HCT116 (cell line): ENCODE data around the gene CCT8. TPM values are rescaled to one million over a fixed set of nuclear protein-coding genes. Genes with fewer than 3 reads are reported as not detected.

Experiments used
- ATAC-seq: fragments of 200-7000 bp; cut with Tn5 transposase; 2 replicates; pipeline ENCODE4 v1.9.1; 2020; ENCODE audit warnings: mild to moderate bottlenecking, moderate library complexity
- BruUV-seq: library from RNA; stranded (reverse); fragments of 400-500 nt; replicated peaks from 2 replicates; lab custom pipeline; 2021; lab: Mats Ljungman, UMichigan
- CTCF ChIA-PET: fragments of 300-600 bp; sonication (Branson Sonifier 250); formaldehyde crosslinking; loops from one replicate; lab custom pipeline; 2021; ENCODE audit warnings: antibody characterized with exemption; lab: Charles Lee
- POLR2A ChIA-PET: fragments of 300-600, 350-600 bp; sonication (Branson Sonifier 250); formaldehyde crosslinking; loops from one replicate; lab custom pipeline; 2021; ENCODE audit warnings: antibody characterized with exemption; lab: Charles Lee
- RAD21 ChIA-PET, 2 experiments: fragments of 300-600 bp; sonication (Branson Sonifier 250); formaldehyde crosslinking; loops; one replicate each; lab custom pipeline; 2023; ENCODE audit warnings: low total read pairs in 2 of 2; ENCODE audit not compliant: uncharacterized antibody in 2 of 2, unreplicated experiment in 2 of 2, low non-redundant PET in 1 of 2; lab: Charles Lee
- DNase-seq: peaks from one replicate; pipeline ENCODE4 v3.0.0-alpha.2; 2010; ENCODE audit warnings: low read depth, low spot score
- H2AFZ ChIP-seq: fragments of 200-600 bp; shearing (Covaris generic), sonication (generic); 2 replicates; pipeline ENCODE4 v1.6.1; 2017; ENCODE audit warnings: low read depth, mixed run types, mixed read lengths, antibody characterized with exemption, low read length; ENCODE audit not compliant: poor library complexity, severe bottlenecking
- H3K27ac ChIP-seq: 2 replicates; pipeline ENCODE4 v1.5.1; 2012; ENCODE audit warnings: low read depth, low read length
- H3K27me3 ChIP-seq: fragments of 200-600 bp; sonication (generic); 2 replicates; pipeline ENCODE4 v1.6.1; 2016; ENCODE audit warnings: mixed run types, low read length, mixed read lengths; ENCODE audit not compliant: insufficient read depth
- H3K36me3 ChIP-seq, 2 experiments: fragments of 200-500 bp in 1 of 2; fragments of 200-600 bp in 1 of 2; sonication (Bioruptor generic) in 1 of 2; sonication (generic) in 1 of 2; 2 replicates each; pipeline versions ENCODE4 v1.5.1 to v1.6.1; 2014 to 2016; ENCODE audit warnings: low read length in 2 of 2, inconsistent platforms in 1 of 2, mixed read lengths in 1 of 2, mixed run types in 1 of 2; ENCODE audit not compliant: insufficient read depth in 2 of 2, control insufficient read depth in 1 of 2
- H3K4me1 ChIP-seq, 2 experiments: fragments of 200-600 bp in 1 of 2; sonication (generic) in 1 of 2; 2 replicates each; pipeline versions ENCODE4 v1.5.1 to v1.6.1; 2012 to 2017; ENCODE audit warnings: low read length in 2 of 2, inconsistent platforms in 1 of 2, mild to moderate bottlenecking in 1 of 2, mixed read lengths in 1 of 2, mixed run types in 1 of 2, moderate library complexity in 1 of 2; ENCODE audit not compliant: insufficient read depth in 2 of 2, control insufficient read depth in 1 of 2
- H3K4me2 ChIP-seq: fragments of 200-600 bp; sonication (generic); 2 replicates; pipeline ENCODE4 v1.6.1; 2017; ENCODE audit warnings: mixed run types, low read length, mixed read lengths
- H3K4me3 ChIP-seq, 2 experiments: fragments of 200-600 bp in 1 of 2; sonication (generic) in 1 of 2; replicated peaks in 1 of 2; 2 replicates each; pipeline ENCODE4 v1.5.1; 2011 to 2016; ENCODE audit warnings: low read length in 2 of 2, control low read depth in 1 of 2, low read depth in 1 of 2, mild to moderate bottlenecking in 1 of 2, mixed read lengths in 1 of 2, mixed run types in 1 of 2
- H3K79me2 ChIP-seq: fragments of 200-600 bp; sonication (generic); 2 replicates; pipeline ENCODE4 v1.6.1; 2017; ENCODE audit warnings: mild to moderate bottlenecking, mixed run types, low read length, moderate library complexity, mixed read lengths; ENCODE audit not compliant: insufficient read depth
- H3K9ac ChIP-seq: fragments of 200-600 bp; sonication (generic); 2 replicates; pipeline ENCODE4 v1.6.1; 2016; ENCODE audit warnings: low read length, mixed read lengths
- H3K9me2 ChIP-seq: fragments of 200-600 bp; sonication (generic), shearing (Covaris generic); 2 replicates; pipeline ENCODE4 v1.6.1; 2017; ENCODE audit warnings: mixed run types, mild to moderate bottlenecking, moderate library complexity; ENCODE audit not compliant: insufficient read depth
- H3K9me3 ChIP-seq, 2 experiments: fragments of 200-500 bp in 1 of 2; fragments of 200-600 bp in 1 of 2; sonication (Bioruptor generic) in 1 of 2; sonication (generic) in 1 of 2; 2 replicates each; pipeline ENCODE4 v1.6.1; 2014 to 2017; ENCODE audit warnings: low read length in 2 of 2, mixed read lengths in 2 of 2, inconsistent platforms in 1 of 2, low read depth in 1 of 2, mild to moderate bottlenecking in 1 of 2, mixed run types in 1 of 2, moderate library complexity in 1 of 2; ENCODE audit not compliant: control insufficient read depth in 1 of 2, insufficient read depth in 1 of 2
- H4K20me1 ChIP-seq: fragments of 200-600 bp; sonication (generic), shearing (Covaris generic); 2 replicates; pipeline ENCODE4 v1.6.1; 2017; ENCODE audit warnings: mixed run types, mild to moderate bottlenecking, moderate library complexity; ENCODE audit not compliant: insufficient read depth
- EGR1 ChIP-seq: IDR thresholded peaks from 2 replicates; pipeline ENCODE4 v1.6.1; 2012; ENCODE audit warnings: low read depth
- ELF1 ChIP-seq: IDR thresholded peaks from 2 replicates; pipeline ENCODE4 v1.6.1; 2012; ENCODE audit warnings: low read depth, borderline replicate concordance
- EZH2 ChIP-seq: fragments of 200-600 bp; sonication (generic); IDR thresholded peaks from 2 replicates; pipeline ENCODE4 v1.6.1; 2017; ENCODE audit warnings: antibody characterized with exemption, mixed run types
- FOSL1 ChIP-seq: IDR thresholded peaks from 2 replicates; pipeline ENCODE4 v1.6.1; 2012; ENCODE audit warnings: low read depth
- JUND ChIP-seq: IDR thresholded peaks from 2 replicates; pipeline ENCODE4 v1.6.1; 2012
- POLR2A ChIP-seq: IDR thresholded peaks from 2 replicates; pipeline ENCODE4 v1.7.0; 2011; ENCODE audit warnings: borderline replicate concordance; ENCODE audit not compliant: insufficient read depth, insufficient read length; ENCODE audit errors: extremely low read depth
- POLR2AphosphoS5 ChIP-seq: IDR thresholded peaks from 2 replicates; pipeline ENCODE4 v1.6.1; 2011; ENCODE audit warnings: mild to moderate bottlenecking, low read depth, low read length, moderate library complexity
- RAD21 ChIP-seq: IDR thresholded peaks from 2 replicates; pipeline ENCODE4 v1.6.1; 2012; ENCODE audit warnings: low read depth, mild to moderate bottlenecking
- SIN3A ChIP-seq: IDR thresholded peaks from 2 replicates; pipeline ENCODE4 v1.6.1; 2012; ENCODE audit warnings: low read depth
- SP1 ChIP-seq: IDR thresholded peaks from 2 replicates; pipeline ENCODE4 v1.6.1; 2012; ENCODE audit warnings: low read depth
- TCF7L2 ChIP-seq: IDR thresholded peaks from 2 replicates; pipeline ENCODE4 v1.7.0; 2011; ENCODE audit warnings: borderline replicate concordance, inconsistent platforms; ENCODE audit not compliant: insufficient read depth, insufficient read length; ENCODE audit errors: extremely low read depth
- YY1 ChIP-seq: IDR thresholded peaks from 2 replicates; pipeline ENCODE4 v1.6.1; 2011; ENCODE audit warnings: low read length, low read depth, moderate library complexity, mild to moderate bottlenecking; ENCODE audit not compliant: insufficient replicate concordance; ENCODE audit errors: extremely low read depth
- ZNF274 ChIP-seq: fragments of 200-500 bp; sonication (Bioruptor generic); IDR thresholded peaks from 2 replicates; pipeline ENCODE4 v1.6.1; 2014; ENCODE audit warnings: mild to moderate bottlenecking, low read depth, low read length, inconsistent platforms
- intact Hi-C: fragments of 100-400 bp; cut with micrococcal nuclease; formaldehyde crosslinking; loops from 2 replicates; pipeline ENCODE4 v1.10.0; 2022
- total RNA-seq: library from RNA; stranded (reverse); gene quantifications from one replicate; pipeline ENCODE4 v1.2.1, GENCODE V29; 2021; ENCODE audit not compliant: unreplicated experiment
- TF ChIP-seq, protein P1 (sequence below): IDR thresholded peaks from 2 replicates; pipeline ENCODE4 v1.6.1; 2012
- TF ChIP-seq, protein P2 (sequence below): IDR thresholded peaks from 2 replicates; pipeline ENCODE4 v1.6.1; 2012

Gene CCT8
- total RNA-seq, 1 experiment from 2014 or later, result 355 TPM

DNA sequence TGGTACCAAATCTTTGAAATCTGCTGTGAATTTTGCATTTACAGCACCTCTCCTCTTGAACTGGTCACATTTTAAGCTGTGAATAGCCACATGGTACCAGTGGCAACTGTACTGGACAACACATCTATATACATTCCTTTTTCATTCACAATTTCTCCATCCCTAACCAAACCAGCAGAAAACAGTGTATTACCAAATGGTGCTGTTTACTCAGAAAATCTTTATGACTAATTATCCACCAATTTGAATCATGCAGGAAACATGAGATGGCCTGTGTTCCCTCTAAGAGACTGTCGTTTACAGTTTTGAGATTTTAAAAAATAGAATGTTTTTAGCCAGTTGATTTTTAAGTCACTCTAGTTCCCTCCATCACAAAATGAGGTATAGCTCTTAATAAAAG, 17.6 kb upstream of the CCT8 start:
- no peak overlapping the region for H3K27ac ChIP-seq
- POLR2A ChIA-PET, result no interaction called here
- DNase-seq, result no peak

More for the DNA sequence above, 17.6 kb upstream of the CCT8 start:
- TF ChIP-seq ELF1 (no peak), YY1 (no peak), POLR2A (no peak), RAD21 (no peak), JUND (no peak), SP1 (no peak), POLR2AphosphoS5 (no peak), TCF7L2 (no peak), EZH2 (no peak), SIN3A (no peak), FOSL1 (no peak), ZNF274 (no peak), EGR1 (no peak)
- TF ChIP-seq, protein P1, sequence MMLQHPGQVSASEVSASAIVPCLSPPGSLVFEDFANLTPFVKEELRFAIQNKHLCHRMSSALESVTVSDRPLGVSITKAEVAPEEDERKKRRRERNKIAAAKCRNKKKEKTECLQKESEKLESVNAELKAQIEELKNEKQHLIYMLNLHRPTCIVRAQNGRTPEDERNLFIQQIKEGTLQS, result no peak
- TF ChIP-seq, protein P2, sequence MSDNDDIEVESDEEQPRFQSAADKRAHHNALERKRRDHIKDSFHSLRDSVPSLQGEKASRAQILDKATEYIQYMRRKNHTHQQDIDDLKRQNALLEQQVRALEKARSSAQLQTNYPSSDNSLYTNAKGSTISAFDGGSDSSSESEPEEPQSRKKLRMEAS, result no peak
- no peaks in the 10 kb centered on the region for H3K9me3 ChIP-seq
- no peaks in the 10 kb centered on the region for H3K9me2 ChIP-seq
- CTCF ChIA-PET, result interaction anchor here (0.9 to 2.7 kb wide), 5 partner anchors 73 to 346 kb away, joined by 3 to 34 read pairs (median 3); no protein-coding TSS in a partner anchor
- no peaks in the 10 kb centered on the region for H4K20me1 ChIP-seq
- peak overlapping the region; percentile 18; the same call in 1 of the 2 replicates for H3K4me2 ChIP-seq
- H2AFZ ChIP-seq, result peak overlapping the region; percentile 47
- ATAC-seq, result no peak
- intact Hi-C loops, result loop anchor here (5.0 to 10.0 kb wide), 3 partner anchors 71 to 761 kb away; no protein-coding TSS in a partner anchor
- peaks cover 2 to 9% of the 10 kb centered on the region in 2 experiments; a peak in 3 of 4 replicates for H3K4me1 ChIP-seq
- no peak overlapping the region for H3K9ac ChIP-seq
- no TSS peak for BruUV-seq
- RAD21 ChIA-PET, result interaction anchor here (1.3 to 1.4 kb wide), 2 partner anchors 281 to 286 kb away, joined by 3 to 5 read pairs; no protein-coding TSS in a partner anchor
- no peaks in the 10 kb centered on the region for H3K27me3 ChIP-seq
- H3K36me3 ChIP-seq, result no peaks in the 10 kb centered on the region
- H3K4me3 ChIP-seq, result no peak overlapping the region
- H3K79me2 ChIP-seq, result no peaks in the 10 kb centered on the region
